Sigmoid colon (tissue), 3 donors: ENCODE measurements around the gene ATP9A.

ENCODE experiments used
- POLR2A ChIP-seq, 2 donors: fragments of 450-650 bp; IDR thresholded peaks; one replicate each; pipeline ENCODE4 v1.6.1; 2016; ENCODE audit warnings: antibody characterized with exemption in 2 of 2, mild to moderate bottlenecking in 2 of 2, moderate library complexity in 2 of 2
- TF ChIP-seq, protein P1 (sequence below), 4 experiments: fragments of 450-650 bp in 3 of 4; fragments of 200-600 bp in 1 of 4; IDR thresholded peaks; one replicate each; pipeline ENCODE4 v1.5.1; 2016 to 2019; ENCODE audit warnings: antibody characterized with exemption in 4 of 4, mild to moderate bottlenecking in 3 of 4, moderate library complexity in 2 of 4

DNA sequence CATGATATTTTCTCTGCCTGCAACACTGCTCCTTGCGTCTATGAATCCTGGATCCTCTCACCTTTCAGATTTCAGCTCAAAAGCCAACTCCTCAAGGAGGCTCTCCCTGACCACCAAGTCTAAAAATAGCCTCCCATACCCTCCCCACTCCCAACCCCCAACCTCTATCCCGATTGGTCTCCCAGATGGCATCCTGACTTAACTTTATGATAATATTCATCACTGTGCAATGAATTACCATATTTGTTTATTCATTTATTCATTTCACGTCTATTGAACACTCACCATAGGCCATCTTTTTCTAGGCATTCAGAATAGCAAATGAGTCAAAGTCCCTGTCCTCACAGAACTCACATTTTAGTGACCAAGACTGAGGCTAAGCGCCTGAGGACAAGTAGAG lies 183.0 kb downstream of the ATP9A start:
- TF ChIP-seq, protein P1, sequence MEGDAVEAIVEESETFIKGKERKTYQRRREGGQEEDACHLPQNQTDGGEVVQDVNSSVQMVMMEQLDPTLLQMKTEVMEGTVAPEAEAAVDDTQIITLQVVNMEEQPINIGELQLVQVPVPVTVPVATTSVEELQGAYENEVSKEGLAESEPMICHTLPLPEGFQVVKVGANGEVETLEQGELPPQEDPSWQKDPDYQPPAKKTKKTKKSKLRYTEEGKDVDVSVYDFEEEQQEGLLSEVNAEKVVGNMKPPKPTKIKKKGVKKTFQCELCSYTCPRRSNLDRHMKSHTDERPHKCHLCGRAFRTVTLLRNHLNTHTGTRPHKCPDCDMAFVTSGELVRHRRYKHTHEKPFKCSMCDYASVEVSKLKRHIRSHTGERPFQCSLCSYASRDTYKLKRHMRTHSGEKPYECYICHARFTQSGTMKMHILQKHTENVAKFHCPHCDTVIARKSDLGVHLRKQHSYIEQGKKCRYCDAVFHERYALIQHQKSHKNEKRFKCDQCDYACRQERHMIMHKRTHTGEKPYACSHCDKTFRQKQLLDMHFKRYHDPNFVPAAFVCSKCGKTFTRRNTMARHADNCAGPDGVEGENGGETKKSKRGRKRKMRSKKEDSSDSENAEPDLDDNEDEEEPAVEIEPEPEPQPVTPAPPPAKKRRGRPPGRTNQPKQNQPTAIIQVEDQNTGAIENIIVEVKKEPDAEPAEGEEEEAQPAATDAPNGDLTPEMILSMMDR (IDR thresholded peaks at IDR 0.05) = no peak
- no peak for TF ChIP-seq POLR2A (IDR thresholded peaks at IDR 0.05)
